CD4-positive, alpha-beta T cell treated with Interleukin-6 for 4 hours (primary cell): ENCODE measurements around the gene CUBN.

ENCODE experiments used
- DNase-seq: peaks from one replicate; pipeline ENCODE4 v3.0.0-alpha.2; 2020; ENCODE audit warnings: mixed read lengths

The CUBN gene

GRCh38 chr10:16905320-16905719, 224.3 kb downstream of the CUBN start:
- no peak for DNase-seq

DNA sequence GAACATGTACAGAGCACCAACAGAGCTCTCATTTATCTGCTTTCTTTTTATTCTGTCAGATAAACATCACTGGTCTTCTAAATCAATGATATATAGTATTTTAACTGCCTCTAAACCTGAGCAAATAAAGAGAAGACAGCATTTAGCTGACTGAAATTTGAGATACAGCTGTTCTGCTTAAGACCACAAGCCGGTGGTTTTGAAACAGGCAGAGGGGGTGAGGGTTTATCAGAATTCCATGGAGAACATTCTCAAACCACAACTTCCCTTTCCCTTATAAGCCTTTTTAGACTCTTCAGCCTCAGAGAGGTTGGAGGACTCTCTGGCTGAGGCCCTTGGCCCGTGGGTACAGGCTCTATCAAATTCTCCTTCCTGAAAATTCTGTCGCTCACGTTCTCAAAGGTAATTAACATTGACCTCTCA, 225.0 kb downstream of the CUBN start:
- no peak for DNase-seq

GRCh38 chr10:16904049-16904448, 225.6 kb downstream of the CUBN start:
- DNase-seq = no peak

DNA sequence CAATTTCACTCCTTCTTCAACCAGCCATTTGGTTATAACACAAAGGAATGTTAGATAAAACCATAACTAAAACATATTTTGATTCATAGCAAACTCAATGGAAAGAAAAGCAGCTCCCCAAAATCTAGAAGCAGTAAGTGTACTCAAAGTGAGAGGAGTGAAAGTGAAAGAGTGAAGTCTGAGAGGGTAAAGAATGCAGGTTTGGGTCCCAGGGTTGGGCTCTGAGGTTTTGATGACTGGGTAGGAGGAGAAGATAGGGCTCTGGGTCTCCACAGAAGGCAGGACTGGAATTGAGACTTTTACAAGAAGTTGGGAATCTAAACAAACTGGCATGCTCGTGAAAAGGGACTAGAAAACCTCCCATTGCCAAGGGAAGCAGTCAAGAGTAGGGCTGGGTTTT, 227.0 kb downstream of the CUBN start:
- no peak for DNase-seq

DNA sequence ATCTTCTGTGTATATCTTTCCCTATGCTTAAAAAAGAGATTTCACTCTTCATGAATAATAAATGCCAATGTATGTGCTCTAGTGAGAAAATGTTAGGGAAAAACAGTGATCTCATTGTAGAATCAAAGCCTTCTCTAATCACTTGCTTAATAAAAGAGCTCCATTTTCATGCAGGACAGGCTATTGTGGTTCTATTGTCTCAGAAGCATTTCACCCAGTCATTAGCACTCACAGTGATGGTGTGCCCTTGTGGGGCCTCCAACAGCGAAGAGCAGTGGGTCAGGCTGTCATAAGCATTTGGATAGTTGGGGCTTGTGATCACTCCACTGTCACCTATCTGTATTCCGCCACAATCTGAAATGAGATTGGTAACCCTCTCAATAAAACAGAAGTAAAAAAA, 228.5 kb downstream of the CUBN start:
- DNase-seq = no peak

DNA sequence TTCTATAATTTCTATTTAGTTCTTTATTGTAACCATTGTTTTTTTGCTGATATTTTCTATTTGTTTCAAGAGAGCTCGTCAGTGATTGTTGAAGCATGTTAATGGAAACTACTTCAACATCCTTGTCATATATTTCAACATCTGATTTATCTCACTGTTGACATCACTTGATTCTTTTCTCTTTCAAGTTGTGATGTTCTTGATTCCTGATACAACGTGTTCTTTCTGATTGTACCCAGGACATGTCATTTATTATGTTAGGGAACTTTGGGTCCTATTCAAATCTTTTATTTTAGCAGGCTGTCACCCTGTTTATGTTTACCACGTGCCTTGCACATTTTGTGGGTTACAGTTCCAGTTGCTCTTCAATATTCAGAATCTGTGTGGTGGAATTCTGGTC, 232.6 kb downstream of the CUBN start:
- no peak for DNase-seq

DNA sequence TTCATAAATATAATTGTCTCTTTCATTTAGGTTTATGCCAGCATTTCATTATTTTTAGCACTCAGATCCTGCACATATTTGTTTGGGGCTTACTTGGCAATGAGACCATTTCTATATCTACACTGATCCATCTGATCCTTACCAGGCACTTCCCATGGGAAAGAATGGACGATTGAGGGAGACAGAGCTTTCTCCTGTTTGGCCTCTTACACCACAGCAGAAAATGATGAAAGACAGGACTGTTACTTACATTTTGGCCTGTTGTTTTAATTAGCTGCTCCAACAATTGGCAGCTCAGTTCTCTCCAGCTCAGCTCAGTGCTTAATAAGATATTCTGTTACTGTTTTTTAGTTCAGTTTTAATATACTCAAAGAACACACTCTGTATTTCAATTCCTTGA, 234.8 kb downstream of the CUBN start:
- DNase-seq = no peak

- no peak for DNase-seq
These were observed 235.9 kb downstream of the CUBN start for GRCh38 chr10:16893664-16894063.

DNA sequence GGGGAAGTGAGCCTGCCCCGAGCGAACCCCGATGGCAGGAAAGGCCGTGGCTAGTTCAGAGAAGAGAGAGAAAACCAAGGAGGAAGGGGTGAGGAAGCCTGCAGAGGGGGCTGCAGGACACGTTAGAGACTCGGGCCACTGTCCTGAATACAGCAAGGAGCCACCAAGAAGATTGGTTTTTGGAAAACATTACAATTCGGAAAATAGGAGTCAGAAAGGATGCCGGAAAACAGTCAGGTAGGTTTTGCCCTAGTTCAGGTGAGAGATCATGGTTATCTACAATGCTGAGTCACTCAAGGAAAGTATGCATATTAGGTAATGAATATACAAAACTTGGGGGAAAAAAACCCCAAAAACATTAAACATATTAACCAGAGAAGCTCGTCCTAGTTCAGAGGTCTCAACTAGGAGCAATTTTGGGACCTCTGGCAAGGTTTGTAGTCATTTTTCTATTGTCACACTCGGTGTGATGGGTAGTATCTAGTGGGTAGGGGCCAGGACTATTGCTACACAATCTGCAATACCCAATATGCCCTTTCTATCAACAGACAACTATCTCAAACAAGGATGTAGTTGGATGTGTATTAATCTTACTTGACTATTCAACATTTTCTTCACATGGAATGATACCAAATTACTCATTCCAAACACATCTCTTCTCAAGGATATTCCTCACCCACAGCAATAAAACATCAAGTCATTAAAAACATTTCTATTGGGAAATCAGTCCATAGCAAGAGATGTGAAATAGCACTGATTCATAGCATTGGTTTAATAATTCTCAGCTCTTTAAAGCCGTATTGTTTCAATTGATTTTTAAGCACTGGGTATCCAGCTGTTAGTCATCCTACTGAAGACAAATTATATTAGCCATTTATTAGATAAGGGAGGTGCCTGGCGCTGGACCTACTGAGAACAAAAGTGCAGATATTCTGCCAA, 238.0 kb downstream of the CUBN start:
- peak; percentile 54 for DNase-seq

DNA sequence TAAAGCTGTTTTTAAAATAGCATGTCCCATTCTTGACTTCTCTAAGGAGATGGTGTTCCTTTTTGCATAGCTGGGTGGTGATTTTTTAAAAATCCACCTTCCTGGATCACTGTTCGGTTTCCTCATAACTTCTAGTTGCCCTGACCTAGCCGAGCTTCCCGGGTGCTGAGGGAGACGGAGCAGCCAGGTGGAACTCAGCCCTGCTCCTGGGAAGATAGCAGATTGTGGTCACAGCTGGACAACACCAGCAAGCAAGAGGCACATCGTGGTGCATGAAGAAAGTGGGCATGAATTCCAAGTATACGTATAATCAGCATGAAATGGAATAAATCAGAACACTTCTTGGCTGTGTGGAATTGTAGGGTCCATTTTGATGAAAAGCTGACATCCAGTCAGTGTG, 238.9 kb downstream of the CUBN start:
- no peak for DNase-seq

DNA sequence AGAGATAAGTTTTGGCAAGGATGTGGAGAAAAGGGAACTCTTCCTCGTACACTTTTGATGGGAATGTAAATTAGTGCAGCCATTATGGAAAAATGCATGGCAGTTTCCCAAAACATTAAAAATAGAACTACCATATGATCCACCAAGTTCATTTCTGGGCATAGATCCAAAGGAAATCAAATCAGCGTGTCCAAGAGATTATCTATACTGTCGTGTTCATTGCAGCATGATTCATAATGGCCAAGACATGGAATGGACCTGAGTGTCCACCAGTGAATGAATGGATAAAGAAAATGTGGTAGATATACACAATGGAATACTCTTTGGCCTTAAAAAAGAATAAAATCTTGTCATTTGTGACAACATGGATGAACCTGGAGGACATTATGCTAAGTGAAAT, 242.0 kb downstream of the CUBN start:
- no peak for DNase-seq

DNA sequence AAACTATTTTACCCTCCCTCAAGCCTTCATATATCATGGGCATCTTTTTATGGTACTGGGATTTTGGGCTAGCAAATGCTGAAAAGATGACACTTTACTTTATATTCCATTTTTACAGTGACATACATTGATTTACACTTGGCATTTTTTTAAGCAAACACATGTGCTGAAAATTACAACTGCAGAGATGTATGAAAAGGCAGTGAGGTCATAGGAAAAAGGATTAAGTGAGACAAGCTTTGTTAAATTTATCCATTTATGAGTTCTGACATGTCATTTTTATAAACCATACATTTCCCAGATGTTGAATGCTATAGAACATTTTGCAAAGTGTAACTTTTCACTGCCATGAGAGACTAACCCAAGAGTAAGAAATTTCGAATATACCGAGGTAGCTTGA, 243.6 kb downstream of the CUBN start:
- no peak for DNase-seq

- DNase-seq = no peak
These were observed 245.1 kb downstream of the CUBN start for GRCh38 chr10:16884497-16884896.

DNA sequence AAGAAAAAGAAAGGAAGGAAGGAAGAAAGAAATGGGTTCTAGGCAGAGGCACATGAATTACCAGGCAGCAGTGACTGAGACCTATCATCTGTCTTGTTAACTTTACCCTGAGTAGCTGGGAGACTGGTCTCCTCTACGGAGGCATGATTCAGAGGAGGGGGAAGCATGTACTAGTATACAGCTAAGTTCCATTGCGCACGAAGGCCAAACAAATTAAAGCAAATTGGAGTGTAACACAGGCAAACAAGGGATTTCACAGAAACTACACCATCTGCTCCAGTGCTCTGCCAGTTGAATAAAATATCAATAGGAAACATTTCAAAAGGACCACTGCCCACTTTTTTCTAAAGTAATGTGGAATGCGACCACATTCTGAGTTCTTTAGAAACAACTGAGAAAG, 246.5 kb downstream of the CUBN start:
- no peak for DNase-seq

DNA sequence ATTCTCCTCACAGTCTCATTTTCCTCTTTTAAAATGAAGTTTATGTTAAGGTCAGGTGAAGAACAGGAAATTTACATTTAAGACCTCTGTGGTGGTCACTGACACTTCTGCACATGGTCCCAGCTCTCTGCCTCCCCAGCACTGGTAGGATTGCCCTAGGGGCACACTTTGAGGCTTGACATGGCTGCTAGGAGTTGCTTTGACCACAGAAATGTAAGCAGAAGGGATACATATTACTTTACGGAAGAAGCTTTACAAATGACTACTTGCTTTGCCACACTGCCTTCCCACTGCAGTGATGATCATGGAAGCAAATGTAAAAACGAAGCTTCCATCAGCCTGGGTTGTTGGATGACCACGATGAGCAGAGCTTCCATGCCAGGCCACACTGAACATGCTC, 259.3 kb downstream of the CUBN start:
- no peak for DNase-seq

GRCh38 chr10:16867990-16868389, 261.6 kb downstream of the CUBN start:
- no peak for DNase-seq

- no peak for DNase-seq
These were observed 262.1 kb downstream of the CUBN start for GRCh38 chr10:16867556-16867955.

DNA sequence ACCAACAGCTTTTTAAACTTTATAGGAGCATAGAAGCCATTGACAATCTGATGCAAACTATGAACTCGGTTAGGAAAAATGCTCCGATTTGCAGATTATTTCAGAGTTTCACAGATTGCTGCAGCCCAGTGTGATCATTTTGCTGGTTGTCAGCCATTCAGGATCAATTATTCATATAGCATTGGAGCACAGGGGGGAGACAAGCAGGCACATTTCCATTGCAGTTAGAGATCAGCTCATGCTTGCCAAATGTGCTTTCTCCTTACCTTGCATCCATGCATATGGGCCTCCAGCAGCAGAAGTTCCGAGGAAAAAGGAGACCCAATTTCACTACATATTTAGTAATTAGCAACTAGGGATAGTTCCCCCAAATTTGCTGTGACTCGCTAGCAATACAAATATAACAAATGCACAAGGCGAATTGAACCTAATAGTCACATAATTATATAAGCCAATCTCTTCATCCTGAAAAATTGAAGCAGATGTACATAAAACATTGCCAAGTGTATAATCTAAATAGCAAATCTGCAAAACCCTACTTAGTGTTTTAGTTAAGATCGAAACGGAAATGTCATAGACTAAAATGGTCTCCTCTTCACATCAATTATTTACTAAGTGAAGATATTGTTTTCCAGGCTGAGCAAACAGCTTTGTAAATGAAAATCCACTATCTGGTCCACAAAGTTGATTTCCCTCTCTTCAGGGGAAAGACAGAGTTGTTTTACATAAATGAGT, 262.9 kb downstream of the CUBN start:
- DNase-seq = no peak

DNA sequence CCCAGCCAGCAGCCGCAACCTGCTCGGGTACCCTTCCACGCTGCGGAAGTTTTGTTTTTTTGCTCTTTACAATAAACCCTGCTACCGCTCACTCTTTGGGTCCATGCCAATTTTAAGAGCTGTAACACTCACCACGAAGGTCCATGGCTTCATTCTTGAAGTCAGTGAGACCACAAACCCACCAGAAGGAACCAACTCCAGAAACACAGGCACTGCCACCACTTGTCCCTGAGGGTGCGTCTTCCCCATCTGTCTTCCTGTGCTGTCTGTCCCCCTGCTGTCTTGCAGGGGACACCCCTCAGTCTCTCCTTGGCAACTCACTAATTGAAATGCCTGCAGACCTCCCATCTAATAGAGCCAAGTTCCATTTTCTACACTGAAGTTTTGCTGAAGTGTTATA, 263.8 kb downstream of the CUBN start:
- DNase-seq = no peak

DNA sequence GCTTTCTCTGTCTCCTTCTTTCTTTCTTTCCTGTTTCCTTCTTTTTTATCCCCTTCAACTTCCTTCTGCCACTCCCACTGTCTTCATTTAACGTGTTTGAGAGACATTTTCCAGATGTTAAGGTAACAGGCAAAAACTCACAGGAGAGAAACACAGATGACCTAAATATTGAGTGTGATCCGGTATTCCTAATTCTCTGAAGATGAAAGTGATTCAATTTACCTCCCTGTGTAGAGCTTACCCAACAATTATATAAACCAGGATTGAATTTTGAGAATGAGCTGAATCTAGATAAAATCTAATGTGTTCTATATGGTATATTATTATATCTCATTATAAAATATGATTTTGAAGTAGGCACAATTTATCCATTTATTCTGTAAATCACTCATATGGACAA, 265.8 kb downstream of the CUBN start:
- no peak for DNase-seq

- no peak for DNase-seq
These were observed 272.2 kb downstream of the CUBN start for GRCh38 chr10:16857419-16857818.

DNA sequence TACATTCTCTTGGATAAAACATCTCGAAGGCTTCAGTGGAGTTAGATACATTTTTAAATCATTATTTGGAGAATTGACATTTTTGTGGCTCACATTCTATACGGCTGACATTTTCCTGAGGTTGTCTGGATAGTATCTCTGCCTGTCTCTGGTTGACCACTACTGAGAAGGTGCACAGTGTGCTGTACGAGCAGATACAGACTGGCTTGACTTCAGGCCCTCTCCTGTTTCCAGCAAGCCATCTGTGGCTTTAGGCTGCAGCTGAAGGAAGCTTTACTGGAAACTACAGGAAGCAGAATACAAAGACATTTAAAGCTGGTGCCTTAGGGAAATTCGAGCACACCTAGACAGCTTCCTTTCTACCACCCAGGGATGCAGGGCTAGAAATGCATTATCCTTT, 273.0 kb downstream of the CUBN start:
- no peak for DNase-seq

GRCh38 chr10:16856092-16856491, 273.5 kb downstream of the CUBN start:
- no peak for DNase-seq

GRCh38 chr10:16854623-16855022, 275.0 kb downstream of the CUBN start:
- DNase-seq = no peak
